KOPT-K1 (cell line): ENCODE data around the gene MTA1.

Experiments used
- H3K27ac ChIP-seq: fragments of 200-600 bp; sonication (generic); 2 replicates; pipeline ENCODE4 v1.5.1; 2016; ENCODE audit warnings: antibody characterized with exemption, mild to moderate bottlenecking, low read depth, low read length; ENCODE audit not compliant: poor library complexity, severe bottlenecking
- H3K36me3 ChIP-seq: fragments of 200-600 bp; sonication (generic); 2 replicates; pipeline ENCODE4 v1.5.1; 2017; ENCODE audit warnings: antibody characterized with exemption, mild to moderate bottlenecking, low read length, moderate library complexity; ENCODE audit not compliant: insufficient read depth
- H3K9me3 ChIP-seq: fragments of 200-600 bp; sonication (generic); 2 replicates; pipeline ENCODE4 v1.5.1; 2017; ENCODE audit warnings: antibody characterized with exemption, low read length, mild to moderate bottlenecking; ENCODE audit not compliant: insufficient read depth, poor library complexity, severe bottlenecking

MTA1 gene

DNA sequence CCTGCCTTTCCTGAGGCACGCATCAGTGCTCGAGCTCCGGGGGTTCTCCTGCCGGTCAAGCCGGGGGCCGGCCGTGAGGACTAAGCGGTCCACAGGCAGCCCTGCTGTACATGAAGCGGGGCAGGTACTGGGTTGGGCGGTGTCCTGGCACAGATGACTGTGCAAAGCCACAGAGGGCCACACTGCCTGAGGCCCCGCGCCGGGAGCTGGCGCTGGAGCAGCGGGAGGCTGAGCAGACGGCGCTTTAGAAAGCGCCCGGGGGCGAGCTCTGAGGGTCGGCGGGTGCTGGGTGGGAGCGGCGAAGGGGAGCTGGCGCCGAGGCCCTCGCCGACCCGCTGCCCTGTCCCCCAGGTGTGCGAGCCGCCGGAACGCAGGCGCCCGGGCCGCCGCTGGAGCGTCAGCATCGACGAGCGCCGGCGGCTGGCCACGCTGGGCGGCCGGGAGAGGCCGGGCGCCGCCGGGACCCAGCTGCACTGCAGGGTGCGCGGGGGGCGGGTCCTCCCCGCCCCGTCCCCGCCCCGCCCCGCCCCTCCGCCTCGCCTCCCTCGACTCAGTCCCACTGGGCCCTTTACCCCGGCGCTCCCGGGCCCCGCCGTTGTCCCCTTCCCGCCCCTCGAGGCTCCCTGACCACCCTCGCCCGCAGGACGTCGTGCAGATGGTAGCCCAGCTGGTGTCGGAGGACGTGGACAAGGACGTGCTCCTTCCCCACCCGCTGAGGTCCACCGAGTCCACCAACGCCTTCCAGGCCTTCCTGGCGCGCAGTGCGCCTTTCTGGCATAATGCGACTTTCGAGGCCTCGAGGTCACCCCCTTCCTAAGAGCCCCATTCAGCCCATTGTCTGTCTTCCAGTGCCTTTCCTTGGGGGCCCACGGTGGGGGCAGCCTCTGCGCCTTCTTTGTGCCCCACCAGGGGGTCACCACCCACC lies 8.3 kb upstream of the MTA1 start:
- no peak overlapping the region for H3K27ac ChIP-seq
- no peaks in the 10 kb centered on the region for H3K9me3 ChIP-seq
- 0 out of 2 replicates have a peak, but pooled peaks cover 4% of the 10 kb centered on the region for H3K36me3 ChIP-seq

DNA sequence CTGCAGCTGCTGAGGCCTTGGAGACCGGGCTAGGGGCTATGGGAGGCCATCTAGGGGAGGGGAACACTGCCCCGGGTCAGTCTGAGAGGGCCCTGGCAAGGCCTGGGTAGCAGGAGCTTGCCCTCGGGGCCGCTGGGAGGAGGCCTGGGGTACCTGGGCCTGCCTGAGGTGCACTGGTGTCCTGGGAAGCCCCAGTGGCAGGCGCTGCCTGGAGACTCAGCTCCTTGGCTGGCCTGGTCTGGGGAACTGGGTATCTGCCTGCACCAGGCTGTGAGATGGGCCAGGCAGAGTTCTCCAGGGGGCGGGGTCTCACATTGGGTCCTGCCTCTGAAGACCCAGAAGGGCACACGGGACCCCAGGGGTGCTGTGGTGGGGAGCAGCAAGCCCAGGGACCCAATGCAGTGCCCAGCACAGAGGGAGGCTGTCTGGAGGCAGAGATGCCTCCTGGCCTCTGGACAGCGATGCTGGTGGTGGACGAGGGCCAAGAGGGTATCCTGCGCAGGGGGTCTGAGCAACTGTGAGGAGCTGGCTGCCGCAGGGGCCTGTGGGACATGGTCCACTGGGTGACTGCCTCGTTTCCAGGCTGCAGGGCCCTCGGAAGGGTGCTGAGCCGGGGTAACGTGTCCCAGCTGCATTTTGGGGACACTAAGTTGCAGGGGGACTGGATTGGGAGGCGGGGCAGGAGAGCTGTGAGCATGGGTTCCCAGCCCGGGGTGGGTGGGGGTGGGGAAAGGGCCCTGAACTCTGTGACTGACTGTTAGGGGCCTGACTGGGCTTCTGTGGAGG lies 7.4 kb upstream of the MTA1 start:
- 0 out of 2 replicates have a peak, but pooled peaks cover 4% of the 10 kb centered on the region for H3K36me3 ChIP-seq
- no peak overlapping the region for H3K27ac ChIP-seq
- no peaks in the 10 kb centered on the region for H3K9me3 ChIP-seq

DNA sequence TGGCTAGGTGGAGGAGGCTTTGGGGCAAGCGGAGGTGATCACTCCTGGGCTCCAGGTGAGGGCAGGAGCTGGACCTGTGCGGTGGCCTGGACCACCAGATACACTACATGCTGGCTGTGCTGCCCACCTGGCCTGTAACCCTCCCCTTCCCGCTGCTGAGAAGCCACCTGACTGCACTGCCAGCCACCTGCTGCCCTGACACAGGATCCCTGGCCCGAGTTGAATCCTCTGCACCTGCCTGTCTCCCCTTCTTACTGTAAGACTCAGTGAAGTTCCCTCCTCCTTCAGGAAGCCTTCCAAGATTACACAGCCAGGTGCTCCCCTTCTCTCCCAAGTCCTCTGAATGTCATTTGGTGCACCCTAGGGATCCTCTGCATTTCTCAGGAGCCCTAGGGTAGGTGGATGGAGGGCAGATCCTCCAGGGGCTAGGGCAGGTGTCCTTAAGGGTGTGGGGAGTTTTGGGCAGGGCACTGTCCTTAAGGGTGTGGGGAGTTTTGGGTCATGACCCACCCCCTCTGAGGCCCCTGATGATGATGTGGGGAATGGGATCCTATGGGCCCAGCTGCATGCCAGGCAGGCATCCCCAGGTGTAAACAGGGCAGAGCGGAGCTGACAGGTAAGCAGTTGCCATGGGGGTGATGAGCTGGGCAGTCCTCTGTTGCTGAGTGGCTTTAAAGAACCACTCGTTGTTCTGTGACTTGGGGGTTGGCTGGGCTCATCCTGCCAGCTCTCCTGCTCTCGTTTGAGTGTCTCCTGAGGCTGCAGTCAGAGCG lies 6.7 kb upstream of the MTA1 start:
- no peaks in the 10 kb centered on the region for H3K9me3 ChIP-seq
- H3K36me3 ChIP-seq: peaks cover 4% of the 10 kb centered on the region; the same call in 1 of the 2 replicates
- no peak overlapping the region for H3K27ac ChIP-seq

DNA sequence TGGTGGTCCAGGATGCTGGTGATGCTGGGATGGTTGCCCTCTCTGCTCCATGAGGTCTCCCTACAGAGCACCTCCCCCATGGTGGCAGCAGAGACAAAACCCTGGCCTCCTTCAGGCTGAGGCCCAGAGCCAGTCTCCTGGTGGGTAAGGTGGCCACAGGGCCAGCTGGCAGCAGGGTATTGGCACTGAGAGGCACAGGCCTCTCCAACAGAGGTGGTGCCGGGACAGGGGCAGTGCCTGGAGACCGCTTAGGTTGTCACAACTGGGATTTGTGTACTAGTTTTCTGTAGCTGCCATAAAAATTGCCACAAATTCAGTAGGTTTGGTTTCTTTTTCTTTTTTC lies 6.1 kb upstream of the MTA1 start:
- Histone ChIP-seq H3K27ac (no peak overlapping the region), H3K36me3 (peaks cover 4% of the 10 kb centered on the region; the same call in 1 of the 2 replicates)

DNA sequence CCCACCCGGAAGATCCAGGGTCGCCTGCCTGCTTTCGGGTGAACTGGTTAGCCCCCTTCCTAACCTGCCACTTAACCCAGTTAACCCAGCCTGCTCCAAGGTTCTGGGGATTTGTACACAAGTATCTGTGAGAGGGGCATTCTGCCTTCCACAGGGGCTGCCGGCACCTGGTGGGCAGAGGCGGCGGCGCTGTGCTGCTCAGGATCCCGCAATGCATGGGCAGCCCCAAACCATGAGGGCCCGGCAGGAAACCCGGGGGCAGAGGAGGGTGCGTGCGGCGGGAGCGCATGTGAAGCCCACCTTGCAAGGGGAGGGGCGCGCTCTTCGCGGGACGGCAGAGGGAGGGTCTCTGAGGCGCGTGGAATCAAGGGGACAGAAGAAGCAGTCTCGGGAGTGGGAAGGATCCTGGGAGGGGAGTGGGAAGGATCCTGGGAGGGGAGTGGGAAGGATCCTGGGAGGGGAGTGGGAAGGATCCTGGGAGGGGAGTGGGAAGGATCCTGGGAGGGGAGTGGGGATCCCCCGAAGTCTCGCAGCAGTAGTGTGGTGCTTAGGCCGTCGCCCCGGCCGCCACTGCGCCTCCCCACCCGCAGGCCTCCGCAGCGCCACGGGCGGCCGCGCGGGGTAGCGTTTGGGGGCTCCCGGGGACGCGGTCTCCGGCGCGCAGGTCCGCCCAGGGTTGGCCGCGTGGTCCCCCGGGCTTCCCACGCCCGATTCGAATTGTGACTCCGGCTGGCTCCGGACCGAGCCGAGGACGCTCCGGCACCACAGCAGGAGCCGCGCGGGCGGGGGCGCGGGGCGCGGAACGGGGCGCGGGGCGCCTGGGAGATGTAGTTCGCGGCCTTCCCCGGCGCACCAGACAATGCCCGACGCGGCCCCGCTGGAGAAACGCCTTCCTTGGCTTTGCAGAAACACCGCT lies 4.9 kb upstream of the MTA1 start:
- peaks cover 4% of the 10 kb centered on the region; the same call in 1 of the 2 replicates for H3K36me3 ChIP-seq
- no peaks in the 10 kb centered on the region for H3K9me3 ChIP-seq
- H3K27ac ChIP-seq: no peak overlapping the region

More for the DNA sequence above, 6.1 kb upstream of the MTA1 start:
- no peaks in the 10 kb centered on the region for H3K9me3 ChIP-seq

DNA sequence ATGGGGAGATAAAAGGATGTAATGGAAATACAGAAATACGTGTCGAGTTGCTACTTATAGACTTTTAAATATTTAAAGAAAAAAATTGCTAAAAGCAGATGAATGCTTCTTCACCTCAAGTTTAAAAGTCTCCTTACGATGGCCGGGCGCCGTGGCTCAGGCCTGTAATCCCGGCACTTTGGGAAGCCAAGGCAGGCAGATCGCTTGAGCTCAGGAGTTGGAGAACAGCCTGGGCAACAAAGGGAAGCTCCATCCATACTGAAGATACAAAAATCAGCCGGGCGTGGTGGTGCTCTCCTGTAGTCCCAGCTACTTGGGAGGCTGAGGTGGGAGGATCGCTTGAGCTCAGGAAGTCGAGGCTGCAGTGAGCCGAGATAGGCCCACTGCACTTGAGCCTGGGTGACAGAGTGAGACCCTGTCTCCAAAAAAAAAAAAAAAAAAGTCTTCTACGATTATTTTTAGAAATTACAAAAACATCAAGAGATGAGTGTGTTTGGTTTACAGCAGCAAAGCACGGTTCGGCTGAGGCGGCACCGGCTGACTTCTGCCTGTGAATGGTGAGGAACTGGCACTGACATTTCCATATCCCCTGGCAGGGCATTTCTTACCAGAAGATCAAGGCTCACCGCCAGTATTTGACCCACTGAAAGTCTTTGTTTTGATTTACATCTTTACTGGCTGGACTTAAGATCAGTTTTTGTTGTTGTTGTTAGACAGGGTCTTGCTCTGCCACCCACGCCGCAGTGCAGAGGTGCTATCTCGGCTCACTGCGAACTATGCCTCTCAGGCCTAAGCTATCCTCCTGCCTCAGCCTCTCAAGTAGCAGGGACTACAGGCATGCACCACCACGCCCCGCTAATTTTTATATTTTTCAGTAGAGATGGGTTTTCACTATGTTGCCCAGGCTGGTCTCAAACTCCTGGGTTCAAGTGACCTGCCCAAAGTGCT lies 3.9 kb upstream of the MTA1 start:
- Histone ChIP-seq H3K27ac (no peak overlapping the region), H3K9me3 (no peaks in the 10 kb centered on the region)

DNA sequence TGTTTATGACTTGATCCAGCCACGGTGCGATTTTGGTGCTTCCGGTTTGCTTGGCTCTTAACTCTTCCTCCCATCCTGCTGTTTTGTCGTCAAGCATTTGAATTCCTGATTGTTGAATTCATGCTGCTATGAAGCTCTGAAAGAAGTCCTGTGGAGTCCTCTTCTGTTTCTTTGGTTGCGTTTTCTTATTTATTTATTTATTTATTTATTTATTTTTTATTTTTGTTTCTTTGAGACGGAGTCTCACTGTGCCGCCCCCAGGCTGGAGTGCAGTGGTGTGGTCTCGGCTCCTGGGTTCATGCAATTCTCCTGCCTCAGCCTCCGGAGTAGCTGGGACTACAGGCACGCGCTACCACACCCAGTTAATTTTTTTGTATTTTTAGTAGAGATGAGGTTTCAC lies 3.0 kb upstream of the MTA1 start:
- Histone ChIP-seq H3K36me3 (no peaks in the 10 kb centered on the region; the same call in 1 of the 2 replicates), H3K9me3 (no peaks in the 10 kb centered on the region), H3K27ac (no peak overlapping the region)

More for the DNA sequence above, 3.9 kb upstream of the MTA1 start:
- H3K36me3 ChIP-seq: no peaks in the 10 kb centered on the region; the same call in 1 of the 2 replicates

DNA sequence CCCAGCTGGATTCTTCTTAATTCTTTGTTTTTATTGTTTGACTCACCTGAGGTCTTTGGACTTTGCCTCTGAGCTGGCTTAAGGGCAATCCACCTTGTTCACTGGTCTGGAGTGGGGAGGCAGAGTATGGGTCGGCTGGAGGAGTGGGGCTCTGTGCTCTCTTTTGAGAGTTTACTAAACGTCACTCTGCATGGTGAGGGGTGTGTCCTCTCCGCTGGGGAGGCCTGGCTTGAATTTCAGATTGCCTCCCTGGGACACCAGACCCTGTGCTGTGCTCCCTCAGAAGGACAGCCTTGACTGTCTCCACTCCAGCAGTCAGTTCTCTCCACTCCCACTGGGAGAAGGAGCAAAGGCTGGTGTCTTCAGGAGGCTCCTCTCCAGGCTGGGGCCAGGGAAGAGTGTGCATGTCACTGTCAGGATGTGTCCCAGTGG lies 1.9 kb upstream of the MTA1 start:
- Histone ChIP-seq H3K9me3 (no peaks in the 10 kb centered on the region), H3K27ac (no peak overlapping the region), H3K36me3 (peaks cover 9% of the 10 kb centered on the region; the same call in 1 of the 2 replicates)

DNA sequence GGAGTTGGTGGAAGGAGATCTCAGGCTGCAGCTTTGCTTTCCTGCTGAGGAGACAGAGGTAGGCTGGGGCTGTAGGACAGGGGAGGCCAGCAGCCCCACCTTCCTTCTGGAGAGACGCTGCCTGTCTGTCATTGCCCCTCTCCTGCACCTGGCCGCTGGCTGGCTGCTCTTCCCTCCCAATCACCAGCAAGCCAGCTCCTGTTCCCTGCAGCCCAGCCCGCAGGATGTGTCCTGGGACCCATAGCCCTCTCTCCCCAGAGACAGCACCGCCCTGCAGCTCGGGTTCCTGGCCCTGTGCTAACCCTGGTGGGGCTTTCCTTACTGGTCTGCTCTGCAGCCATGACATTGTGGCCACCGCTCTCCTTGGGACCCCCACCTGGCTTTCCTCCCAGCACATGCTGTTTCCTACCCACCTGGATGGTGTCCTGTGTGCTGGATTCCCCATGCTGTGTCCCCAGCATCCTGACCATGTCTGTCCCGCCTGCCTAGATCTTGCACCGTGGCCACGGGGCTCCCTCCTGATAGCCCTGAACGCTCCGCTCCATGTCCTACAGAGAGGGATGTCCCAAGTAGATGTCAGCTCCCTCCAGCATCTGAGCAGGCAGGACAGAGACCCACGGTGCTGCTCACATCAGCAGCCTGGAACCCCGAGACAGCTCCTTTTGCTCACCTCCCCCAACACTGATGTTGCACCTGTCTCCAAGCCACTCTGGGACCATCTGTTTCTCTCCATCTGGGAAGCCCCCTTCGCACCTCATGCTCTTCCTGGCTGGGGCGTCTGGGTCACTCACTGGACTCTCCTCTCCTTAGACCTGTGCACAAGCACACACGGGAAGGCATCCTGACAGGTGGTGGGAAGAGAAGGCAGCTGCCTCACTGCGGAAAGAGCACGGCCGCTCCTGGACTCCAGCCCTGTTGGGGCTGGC lies 1.1 kb upstream of the MTA1 start:
- Histone ChIP-seq H3K27ac (peak overlapping the region; percentile 82), H3K36me3 (peaks cover 13% of the 10 kb centered on the region; the same call in 1 of the 2 replicates), H3K9me3 (no peaks in the 10 kb centered on the region)

DNA sequence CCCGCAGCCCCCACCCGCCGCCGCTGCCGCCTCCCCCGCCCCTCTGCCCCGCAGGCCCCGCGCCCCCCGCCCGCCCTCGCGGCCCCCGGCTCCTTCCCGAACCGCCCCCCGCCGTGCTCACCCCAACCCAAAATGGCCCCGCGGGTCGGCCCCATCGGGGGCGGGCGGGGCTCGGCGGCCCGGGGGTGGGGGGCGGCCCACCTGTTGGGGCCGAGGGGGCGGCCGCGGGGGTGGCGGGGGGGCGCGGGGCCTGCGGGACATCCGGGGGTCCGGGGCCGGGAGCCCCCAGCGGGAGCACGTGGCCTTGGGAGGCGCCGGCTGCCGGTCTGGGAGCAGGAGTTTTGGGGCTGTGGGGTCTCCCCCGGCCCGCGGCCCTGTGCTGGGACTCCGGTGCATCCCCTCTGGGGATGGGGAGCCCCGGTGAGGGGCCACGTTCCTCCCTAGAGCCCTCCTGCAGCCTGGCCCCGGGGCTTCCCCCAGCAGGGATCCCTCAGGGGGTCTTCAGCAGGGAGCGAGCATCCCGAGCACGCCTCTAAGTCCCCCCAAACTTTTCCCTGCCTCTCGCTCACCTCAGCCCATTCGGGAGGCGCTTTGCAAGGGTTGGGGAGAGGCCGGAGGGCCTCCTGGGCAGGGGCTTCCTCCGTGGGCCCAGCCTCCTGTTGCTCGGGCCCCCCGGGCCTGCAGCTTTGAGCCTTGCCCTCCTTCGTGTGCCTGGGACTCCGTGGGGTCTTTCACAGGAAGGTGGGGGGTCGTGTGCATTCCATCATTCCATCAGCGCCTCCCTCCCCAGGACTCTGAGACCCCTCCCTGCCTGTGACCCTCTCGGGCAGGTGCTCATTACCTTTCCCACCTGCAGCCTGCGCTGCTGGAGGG lies 710 bp downstream of the MTA1 start:
- no peaks in the 10 kb centered on the region for H3K9me3 ChIP-seq
- H3K36me3 ChIP-seq: peaks cover 31% of the 10 kb centered on the region
- peak overlapping the region; percentile 84 for H3K27ac ChIP-seq

DNA sequence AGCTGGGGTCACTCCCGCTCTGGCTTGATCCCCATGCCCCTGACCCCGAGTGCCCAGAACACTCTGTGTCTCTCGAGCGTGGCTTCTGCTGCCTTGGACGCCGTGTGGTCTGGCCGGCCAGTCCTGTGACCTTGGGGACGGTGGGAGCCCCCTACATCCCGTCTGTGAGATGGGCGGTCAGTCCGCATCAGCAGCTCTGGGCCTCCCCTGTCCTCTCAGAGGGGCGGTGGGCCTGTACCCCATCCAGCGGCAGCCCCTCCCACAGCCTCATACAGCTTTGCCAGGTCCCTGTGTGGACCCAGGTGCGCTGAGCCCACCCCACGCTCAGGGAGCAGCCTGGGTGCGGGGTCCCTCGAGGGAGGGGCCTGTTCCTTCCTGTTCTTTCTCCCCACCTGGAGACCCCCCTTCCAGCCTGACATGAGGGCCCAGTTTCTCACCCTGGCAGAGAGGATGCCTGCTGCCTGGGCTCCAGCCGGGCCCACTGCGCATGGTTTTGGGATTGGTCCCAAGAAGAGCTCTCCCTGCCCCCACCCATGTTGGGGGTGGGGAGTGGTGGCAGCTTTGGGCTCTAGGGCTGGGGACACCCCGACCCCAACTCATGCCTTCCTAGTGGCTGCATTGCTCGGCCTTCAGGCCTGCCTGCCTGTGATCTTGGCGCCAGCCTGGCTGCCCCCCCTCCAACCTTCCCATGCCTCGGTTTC lies 1.5 kb downstream of the MTA1 start:
- Histone ChIP-seq H3K9me3 (no peaks in the 10 kb centered on the region), H3K36me3 (peaks cover 38% of the 10 kb centered on the region), H3K27ac (peak overlapping the region; percentile 84)
